ENCODE data around the gene TTLL8.

Gene TTLL8

DNA sequence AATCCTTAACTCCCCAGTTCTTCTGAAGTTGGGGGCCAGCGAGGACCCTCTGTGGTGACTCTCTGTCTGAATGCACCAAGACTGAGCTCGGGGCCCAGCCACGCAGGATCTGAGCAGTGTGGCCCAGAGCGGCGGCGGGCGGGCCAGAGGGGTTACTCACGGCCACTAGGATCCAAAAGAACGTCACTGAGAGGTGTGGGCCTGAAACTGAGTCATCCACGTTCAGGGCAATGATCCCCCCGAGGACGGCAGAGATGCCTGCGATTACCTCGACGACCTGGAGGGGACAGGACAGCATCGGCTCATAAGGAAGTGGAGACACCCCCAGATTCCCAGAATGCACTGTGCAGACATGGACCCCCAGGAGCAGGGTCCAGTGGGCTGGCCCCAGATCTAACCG lies 16.0 kb upstream of the TTLL8 start:
- H3K27ac ChIP-seq (ENCODE audit: extremely low read depth, low read depth, low read length) = no peak overlapping the region
- H3K4me3 ChIP-seq (ENCODE audit: low read depth, low read length) = no peak overlapping the region
- POLR2A ChIA-PET = no interaction called here
- no peaks in the 10 kb centered on the region for H3K4me1 ChIP-seq (ENCODE audit: control insufficient read depth, insufficient read depth, low read length)
- no peaks in the 10 kb centered on the region for H3K9me3 ChIP-seq (ENCODE audit: control insufficient read depth, insufficient read depth, low read depth, low read length)
- TF ChIP-seq ZNF23 (tag by site-specific recombination; IDR thresholded peaks at IDR 0.05; ENCODE audit: borderline replicate concordance) (no peak), ZNF596 (tag by site-specific recombination; IDR thresholded peaks at IDR 0.05) (no peak), REPIN1 (tag by site-specific recombination; IDR thresholded peaks at IDR 0.05; ENCODE audit: low read depth) (no peak), MYNN (tag by site-specific recombination; IDR thresholded peaks at IDR 0.05; ENCODE audit: borderline replicate concordance) (no peak), ZNF223 (tag by site-specific recombination; IDR thresholded peaks at IDR 0.05) (no peak), ZFP41 (tag by site-specific recombination; IDR thresholded peaks at IDR 0.05; ENCODE audit: borderline replicate concordance) (no peak), ZNF664 (tag by site-specific recombination; IDR thresholded peaks at IDR 0.05) (no peak), ZNF184 (tag by site-specific recombination; IDR thresholded peaks at IDR 0.05) (no peak)
- TF ChIP-seq, protein P1, sequence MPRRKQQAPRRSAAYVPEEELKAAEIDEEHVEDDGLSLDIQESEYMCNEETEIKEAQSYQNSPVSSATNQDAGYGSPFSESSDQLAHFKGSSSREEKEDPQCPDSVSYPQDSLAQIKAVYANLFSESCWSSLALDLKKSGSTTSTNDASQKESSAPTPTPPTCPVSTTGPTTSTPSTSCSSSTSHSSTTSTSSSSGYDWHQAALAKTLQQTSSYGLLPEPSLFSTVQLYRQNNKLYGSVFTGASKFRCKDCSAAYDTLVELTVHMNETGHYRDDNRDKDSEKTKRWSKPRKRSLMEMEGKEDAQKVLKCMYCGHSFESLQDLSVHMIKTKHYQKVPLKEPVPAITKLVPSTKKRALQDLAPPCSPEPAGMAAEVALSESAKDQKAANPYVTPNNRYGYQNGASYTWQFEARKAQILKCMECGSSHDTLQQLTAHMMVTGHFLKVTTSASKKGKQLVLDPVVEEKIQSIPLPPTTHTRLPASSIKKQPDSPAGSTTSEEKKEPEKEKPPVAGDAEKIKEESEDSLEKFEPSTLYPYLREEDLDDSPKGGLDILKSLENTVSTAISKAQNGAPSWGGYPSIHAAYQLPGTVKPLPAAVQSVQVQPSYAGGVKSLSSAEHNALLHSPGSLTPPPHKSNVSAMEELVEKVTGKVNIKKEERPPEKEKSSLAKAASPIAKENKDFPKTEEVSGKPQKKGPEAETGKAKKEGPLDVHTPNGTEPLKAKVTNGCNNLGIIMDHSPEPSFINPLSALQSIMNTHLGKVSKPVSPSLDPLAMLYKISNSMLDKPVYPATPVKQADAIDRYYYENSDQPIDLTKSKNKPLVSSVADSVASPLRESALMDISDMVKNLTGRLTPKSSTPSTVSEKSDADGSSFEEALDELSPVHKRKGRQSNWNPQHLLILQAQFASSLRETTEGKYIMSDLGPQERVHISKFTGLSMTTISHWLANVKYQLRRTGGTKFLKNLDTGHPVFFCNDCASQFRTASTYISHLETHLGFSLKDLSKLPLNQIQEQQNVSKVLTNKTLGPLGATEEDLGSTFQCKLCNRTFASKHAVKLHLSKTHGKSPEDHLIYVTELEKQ (tag by site-specific recombination; IDR thresholded peaks at IDR 0.05; ENCODE audit: borderline replicate concordance) = no peak
- TF ChIP-seq, protein P2, sequence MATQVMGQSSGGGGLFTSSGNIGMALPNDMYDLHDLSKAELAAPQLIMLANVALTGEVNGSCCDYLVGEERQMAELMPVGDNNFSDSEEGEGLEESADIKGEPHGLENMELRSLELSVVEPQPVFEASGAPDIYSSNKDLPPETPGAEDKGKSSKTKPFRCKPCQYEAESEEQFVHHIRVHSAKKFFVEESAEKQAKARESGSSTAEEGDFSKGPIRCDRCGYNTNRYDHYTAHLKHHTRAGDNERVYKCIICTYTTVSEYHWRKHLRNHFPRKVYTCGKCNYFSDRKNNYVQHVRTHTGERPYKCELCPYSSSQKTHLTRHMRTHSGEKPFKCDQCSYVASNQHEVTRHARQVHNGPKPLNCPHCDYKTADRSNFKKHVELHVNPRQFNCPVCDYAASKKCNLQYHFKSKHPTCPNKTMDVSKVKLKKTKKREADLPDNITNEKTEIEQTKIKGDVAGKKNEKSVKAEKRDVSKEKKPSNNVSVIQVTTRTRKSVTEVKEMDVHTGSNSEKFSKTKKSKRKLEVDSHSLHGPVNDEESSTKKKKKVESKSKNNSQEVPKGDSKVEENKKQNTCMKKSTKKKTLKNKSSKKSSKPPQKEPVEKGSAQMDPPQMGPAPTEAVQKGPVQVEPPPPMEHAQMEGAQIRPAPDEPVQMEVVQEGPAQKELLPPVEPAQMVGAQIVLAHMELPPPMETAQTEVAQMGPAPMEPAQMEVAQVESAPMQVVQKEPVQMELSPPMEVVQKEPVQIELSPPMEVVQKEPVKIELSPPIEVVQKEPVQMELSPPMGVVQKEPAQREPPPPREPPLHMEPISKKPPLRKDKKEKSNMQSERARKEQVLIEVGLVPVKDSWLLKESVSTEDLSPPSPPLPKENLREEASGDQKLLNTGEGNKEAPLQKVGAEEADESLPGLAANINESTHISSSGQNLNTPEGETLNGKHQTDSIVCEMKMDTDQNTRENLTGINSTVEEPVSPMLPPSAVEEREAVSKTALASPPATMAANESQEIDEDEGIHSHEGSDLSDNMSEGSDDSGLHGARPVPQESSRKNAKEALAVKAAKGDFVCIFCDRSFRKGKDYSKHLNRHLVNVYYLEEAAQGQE (tag by site-specific recombination; IDR thresholded peaks at IDR 0.05) = no peak
- TF ChIP-seq, protein P3, sequence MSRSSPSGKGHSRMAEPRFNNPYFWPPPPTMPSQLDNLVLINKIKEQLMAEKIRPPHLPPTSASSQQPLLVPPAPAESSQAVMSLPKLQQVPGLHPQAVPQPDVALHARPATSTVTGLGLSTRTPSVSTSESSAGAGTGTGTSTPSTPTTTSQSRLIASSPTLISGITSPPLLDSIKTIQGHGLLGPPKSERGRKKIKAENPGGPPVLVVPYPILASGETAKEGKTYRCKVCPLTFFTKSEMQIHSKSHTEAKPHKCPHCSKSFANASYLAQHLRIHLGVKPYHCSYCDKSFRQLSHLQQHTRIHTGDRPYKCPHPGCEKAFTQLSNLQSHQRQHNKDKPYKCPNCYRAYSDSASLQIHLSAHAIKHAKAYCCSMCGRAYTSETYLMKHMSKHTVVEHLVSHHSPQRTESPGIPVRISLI (tag by site-specific recombination; IDR thresholded peaks at IDR 0.05) = no peak
- no peaks in the 10 kb centered on the region for H3K36me3 ChIP-seq (ENCODE audit: control insufficient read depth in 2 of 2, insufficient read depth in 1 of 2, low read length in 2 of 2)
- CTCF ChIA-PET = no interaction called here

DNA sequence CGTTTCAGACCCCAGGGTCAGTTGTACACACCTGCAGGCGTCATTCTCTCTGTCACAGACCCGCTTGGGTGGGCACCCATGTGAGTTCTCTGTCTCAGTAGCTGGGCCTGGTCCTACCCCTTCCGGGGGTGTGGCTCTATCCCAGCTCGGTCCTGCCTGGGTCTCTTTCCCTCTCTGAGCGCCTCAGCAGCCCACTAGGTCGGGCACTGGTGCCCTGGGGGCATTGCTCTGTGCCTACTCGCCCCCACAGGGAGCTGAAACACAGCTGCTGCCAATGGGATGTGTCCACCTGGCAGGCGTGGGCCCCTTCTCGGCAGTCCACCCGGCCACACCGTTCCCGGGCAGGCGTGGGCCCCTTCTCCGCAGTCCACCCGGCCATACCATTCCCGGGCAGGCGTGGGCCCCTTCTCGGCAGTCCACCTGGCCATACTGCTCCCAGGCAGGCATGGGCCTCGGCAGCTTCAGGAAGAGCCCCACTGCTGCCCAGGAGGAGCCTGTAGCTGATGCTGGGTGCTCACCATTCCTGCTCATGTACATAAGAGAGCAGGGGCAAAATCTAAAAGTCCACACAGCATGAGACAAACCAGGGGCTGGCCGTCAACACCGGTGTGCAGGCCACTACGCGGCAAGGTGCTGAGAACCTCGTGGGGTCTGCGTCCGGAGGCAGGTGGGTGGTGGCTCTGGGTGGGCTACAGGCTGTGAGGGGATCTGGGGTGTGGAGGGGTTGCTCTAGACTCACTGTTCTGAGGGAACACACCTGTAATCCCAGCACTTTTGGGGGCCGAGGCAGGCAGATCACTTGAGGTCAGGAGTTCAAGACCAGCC lies 14.8 kb upstream of the TTLL8 start:
- Histone ChIP-seq H3K36me3 (ENCODE audit: control insufficient read depth in 2 of 2, insufficient read depth in 1 of 2, low read length in 2 of 2) (no peaks in the 10 kb centered on the region), H3K9me3 (ENCODE audit: control insufficient read depth, insufficient read depth, low read depth, low read length) (no peaks in the 10 kb centered on the region), H3K27ac (ENCODE audit: extremely low read depth, low read depth, low read length) (no peak overlapping the region), H3K4me1 (ENCODE audit: control insufficient read depth, insufficient read depth, low read length) (no peaks in the 10 kb centered on the region), H3K4me3 (ENCODE audit: low read depth, low read length) (no peak overlapping the region)
- POLR2A ChIA-PET = no interaction called here
- CTCF ChIA-PET = interaction anchor here (0.5 to 1.2 kb wide), 3 partner anchors 27 to 43 kb away, joined by 3 to 6 read pairs (median 6); no protein-coding TSS in a partner anchor
- no peak for TF ChIP-seq ZNF416 (tag by site-specific recombination; IDR thresholded peaks at IDR 0.05)
- TF ChIP-seq ZNF549 (tag by site-specific recombination; IDR thresholded peaks at IDR 0.05) = no peak
- TF ChIP-seq ZNF16 (tag by site-specific recombination; IDR thresholded peaks at IDR 0.05; ENCODE audit: low read depth) = no peak
- no peak for TF ChIP-seq ZNF514 (tag by site-specific recombination; IDR thresholded peaks at IDR 0.05)
- TF ChIP-seq ZNF24 (tag by site-specific recombination; IDR thresholded peaks at IDR 0.05) = no peak
- TF ChIP-seq ZBTB17 (tag by site-specific recombination; IDR thresholded peaks at IDR 0.05) = no peak
- TF ChIP-seq, protein P4, sequence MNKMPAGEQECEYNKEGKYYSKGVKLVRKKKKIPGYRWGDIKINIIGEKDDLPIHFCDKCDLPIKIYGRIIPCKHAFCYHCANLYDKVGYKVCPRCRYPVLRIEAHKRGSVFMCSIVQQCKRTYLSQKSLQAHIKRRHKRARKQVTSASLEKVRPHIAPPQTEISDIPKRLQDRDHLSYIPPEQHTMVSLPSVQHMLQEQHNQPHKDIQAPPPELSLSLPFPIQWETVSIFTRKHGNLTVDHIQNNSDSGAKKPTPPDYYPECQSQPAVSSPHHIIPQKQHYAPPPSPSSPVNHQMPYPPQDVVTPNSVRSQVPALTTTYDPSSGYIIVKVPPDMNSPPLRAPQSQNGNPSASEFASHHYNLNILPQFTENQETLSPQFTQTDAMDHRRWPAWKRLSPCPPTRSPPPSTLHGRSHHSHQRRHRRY (tag by site-specific recombination; IDR thresholded peaks at IDR 0.05) = no peak
- TF ChIP-seq ZNF292 (tag by site-specific recombination; IDR thresholded peaks at IDR 0.05; ENCODE audit: borderline replicate concordance, low read depth) = no peak

Data from HEK293 (cell line).